GM21360 (cell line): ENCODE measurements around the gene SLC25A28.

Experiments used
- ATAC-seq: cut with Tn5 transposase; IDR thresholded peaks from one replicate; pipeline ENCODE4 v1.9.1; 2021; ENCODE audit warnings: mild to moderate bottlenecking, moderate library complexity; ENCODE audit not compliant: unreplicated experiment

The SLC25A28 gene

GRCh38 chr10:99619851-99620710, at the start of gene SLC25A28:
Gene SLC25A28, minus strand, starts transcription at chr10:99620439. Its CDS starts 104 bp downstream, at chr10:99620335.
- peak; percentile 73 for ATAC-seq

DNA sequence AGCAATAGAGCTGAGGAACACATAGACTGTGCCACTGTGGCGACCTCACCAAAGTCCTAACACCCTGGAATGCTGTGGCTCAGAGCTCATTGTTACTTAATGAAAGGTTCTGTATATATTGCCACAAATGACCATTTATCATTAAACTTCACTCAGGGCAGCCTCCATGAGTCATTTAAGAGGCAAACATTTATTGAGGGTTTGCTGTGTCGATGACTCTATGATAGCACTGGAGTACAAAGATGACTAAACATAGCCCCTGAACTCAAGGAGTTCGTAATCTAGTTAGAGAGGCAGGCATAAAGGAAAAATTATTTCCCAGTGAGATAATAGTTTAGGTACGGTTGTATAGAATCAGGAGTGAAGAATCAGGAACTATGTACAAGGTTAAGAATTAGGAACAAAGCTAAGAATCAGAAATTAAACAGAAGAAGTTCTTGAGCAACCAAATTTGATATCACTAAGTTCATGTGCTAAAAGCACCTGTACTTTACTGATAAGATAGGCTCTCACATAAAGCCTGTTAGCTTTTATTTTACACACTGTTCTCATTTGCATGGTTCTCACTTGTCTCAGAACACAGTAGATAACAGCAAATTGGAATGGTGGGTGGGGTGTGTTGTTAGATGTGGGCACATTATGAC, 47.0 kb upstream of the SLC25A28 start:
- ATAC-seq: no peak

GRCh38 chr10:99665304-99665703, 45.1 kb upstream of the SLC25A28 start:
- no peak for ATAC-seq

DNA sequence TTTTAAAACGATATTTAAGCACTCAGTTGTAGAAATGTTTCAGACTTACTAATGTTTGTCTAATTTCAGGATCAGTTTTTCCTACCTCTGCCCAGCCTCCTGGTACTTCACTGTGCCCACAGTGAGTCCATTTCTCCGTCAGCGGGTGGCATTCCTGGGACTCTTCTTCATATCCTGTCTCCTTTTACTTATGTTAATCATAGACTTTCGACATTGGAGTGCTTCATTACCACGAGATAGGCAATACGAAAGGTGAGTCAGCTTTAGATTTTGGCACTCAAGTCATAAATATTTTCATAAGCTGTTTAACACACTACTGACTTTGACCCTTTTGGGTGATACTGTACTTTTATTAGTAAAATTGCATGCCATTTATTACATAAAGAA, 41.1 kb upstream of the SLC25A28 start:
- ATAC-seq: no peak

- no peak for ATAC-seq
Observed at GRCh38 chr10:99660662-99661376, 40.6 kb upstream of the SLC25A28 start.

DNA sequence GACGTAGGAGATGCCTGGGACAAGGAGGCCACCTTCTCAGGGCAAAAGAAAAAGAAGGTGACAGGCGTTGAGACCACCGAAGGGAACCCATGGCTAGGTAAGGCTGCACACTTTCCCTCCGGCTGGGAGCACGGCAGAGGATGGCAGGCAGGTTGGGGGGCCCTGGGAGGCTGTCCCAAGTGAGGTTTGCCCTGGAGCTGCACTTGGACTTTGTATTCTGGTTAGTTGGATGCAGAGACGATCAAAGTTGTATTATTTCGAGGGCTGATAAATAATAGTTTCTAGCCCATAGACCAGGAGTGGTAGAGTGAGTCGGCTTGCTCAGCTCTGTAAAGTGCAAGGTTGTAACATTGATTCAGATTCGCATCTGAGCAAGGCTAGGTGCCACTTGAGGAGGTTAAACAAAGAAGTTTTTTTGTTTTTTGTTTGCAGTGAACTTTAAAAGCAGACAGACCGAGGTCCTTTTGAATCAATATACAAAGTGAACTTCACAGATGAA, 39.7 kb upstream of the SLC25A28 start:
- no peak for ATAC-seq

DNA sequence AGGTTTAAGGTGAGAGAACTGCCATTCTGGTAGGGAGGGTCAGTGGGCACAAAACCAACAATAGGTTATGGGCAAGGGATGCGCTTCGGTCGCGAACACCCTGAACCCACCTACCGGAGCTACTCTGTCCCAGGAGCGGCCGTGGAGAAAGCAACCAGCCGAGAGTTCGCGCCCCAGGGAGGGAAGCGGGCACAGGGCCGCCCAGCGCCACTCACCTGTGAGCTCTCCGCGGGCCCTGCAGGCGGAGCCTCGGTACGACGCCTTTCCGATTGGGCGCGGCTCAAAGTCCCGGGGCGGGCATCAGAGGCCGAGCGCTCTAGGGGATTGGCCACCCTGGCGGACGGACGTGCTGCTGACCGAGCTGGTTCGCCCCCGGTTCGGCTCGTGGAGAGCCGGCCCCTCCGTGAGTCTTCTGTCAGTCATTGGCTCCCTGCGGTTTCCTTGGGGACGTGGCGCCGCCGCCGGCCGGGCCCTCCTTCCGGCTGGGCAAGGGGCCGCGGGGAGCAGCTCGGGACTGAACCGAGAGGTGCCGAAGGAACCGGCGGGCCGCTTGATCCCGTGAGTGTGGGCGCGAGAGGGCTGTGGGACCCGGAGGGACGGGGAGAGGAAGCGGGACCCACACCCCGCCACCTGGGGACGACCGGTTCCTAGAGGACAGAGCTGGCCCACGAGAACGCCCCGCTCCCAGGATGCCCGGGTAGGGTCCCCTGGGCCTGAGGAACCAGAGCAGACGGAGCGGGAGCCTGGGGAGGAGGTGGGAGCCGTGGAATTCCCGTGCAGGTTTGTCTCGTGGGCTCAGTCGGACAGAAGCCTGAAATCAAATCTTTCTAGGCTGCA, 39.0 kb upstream of the SLC25A28 start, which contains the start of gene ENTPD7:
Gene ENTPD7 (plus strand): TSS at position 479 of the 837 bp plus-strand sequence. CDS start 448 bp downstream, outside the sequence.
- ATAC-seq: peak; percentile 99

DNA sequence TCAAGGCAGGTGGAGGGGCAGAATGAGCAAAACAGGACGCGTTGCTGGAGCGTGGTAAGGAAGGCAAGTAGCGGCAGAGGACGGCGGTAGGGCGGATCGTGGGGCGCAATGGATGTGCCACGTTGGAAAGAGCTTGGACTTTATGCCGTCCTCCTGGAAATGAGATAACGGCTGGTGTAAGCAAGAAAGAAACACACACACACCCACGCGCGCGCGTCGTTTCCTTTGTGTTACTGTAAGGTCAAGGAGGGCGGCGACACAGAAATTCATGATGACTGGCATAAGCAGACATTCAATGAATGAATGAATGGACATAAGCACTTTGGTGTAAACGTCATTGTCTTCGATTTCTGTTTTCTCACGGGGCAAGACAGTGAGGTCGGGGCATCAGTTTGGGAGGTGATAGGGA, 38.4 kb upstream of the SLC25A28 start:
- ATAC-seq: no peak

GRCh38 chr10:99656199-99657064, 36.2 kb upstream of the SLC25A28 start:
- ATAC-seq: no peak

DNA sequence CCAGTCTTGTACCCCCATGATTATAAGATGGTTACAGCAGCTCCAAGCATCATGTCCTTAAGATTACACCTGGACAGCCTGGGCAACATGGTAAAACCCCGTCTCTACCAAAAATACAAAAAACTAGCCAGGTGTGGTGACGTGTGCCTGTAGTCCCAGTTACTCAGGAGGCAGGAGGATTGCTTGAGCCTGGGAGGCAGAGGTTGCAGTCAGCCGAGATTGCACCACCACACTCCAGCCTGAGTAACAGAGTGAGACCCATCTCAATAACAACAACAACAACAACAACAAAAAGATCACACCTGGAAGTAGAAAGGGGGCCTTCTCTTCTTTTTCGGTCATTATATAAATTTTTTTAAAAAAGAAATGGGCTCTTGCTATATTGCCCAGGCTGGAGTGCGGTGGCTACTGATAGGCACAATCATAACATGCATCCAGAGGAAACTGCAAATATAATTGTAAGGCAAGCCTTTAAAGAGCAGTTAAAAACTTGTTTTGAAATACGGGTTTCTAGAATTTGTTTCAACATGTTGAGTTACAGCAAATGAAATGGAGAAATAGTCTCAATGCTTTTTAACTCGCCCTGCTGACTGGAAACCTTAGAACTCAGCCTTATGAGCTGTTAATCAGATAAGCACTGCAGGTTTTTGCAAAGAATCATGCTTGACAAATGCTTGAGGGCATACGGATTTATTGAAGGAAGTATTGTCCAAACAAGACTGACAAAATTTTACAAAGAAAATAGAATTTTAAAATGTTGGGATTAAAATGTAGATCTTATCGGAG, 34.3 kb upstream of the SLC25A28 start:
- ATAC-seq: no peak

DNA sequence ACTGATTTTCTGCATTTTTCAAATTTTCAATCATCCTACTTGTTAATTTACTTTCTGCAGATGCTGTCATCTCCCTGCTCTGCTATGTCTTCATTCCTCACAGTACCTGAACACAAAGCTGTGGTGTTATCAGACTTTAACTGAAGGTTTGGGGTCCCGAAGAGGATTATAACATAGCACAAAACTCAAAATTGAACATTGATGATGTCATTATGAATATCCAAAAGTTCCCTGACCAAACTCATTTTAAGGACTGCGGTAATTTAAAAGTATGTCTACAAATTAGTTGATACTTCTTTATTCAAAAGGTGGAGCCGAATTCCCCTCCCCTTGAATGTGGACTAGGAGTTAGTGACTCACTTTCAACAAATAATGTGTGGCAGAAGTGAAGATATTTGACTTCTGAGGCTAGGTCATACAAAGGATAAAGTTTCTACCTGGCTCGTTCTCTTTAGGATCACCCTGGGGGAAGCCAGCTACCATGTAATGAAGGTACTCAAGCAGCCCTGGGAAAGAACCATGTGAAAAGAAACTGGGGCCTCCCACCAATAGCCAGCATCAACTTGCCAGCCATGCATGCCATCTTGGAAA, 32.7 kb upstream of the SLC25A28 start:
- no peak for ATAC-seq

DNA sequence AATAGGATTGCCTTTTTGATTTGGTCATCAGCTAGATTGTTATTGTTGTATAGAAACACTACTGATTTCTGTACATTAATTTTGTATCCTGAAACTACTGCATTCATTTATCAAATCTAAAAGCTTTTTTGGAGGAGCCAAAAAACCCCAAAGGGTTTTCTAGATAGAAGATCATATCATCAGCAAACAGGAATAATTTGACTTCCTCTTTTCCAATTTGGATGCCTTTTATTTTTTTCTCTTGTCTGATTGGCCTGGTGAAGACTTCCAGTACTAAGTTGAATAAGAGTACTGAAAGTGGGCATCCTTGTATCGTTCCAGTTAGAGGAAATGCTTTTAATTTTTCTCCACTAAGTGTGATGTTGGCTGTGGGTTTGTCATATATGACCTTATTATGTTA, 28.5 kb upstream of the SLC25A28 start:
- ATAC-seq: no peak

- ATAC-seq: no peak
Observed at GRCh38 chr10:99647601-99648151, 27.4 kb upstream of the SLC25A28 start.

- ATAC-seq: no peak
Observed at GRCh38 chr10:99633832-99634231, 13.6 kb upstream of the SLC25A28 start.

GRCh38 chr10:99631496-99631895, 11.3 kb upstream of the SLC25A28 start:
- ATAC-seq: no peak

- no peak for ATAC-seq
Observed at GRCh38 chr10:99630991-99631390, 10.8 kb upstream of the SLC25A28 start.

- ATAC-seq: no peak
Observed at GRCh38 chr10:99630433-99630832, 10.2 kb upstream of the SLC25A28 start.

DNA sequence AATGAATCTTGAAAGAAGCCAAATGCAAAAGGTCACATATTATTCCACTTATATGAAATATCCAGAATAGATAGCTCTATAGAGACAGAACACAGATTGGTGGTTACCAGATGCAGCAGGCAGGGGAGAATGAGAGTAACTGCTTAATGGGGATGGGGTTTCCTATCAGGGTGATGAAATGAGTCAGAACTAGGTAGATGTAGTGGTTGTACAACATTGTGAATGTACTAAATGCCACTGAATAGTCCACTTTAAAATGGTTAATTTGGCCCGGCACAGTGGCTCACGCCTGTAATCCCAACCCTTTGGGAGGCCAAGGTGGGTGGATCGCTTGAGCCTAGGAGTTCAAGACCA, 9.4 kb upstream of the SLC25A28 start:
- peak; percentile 64 for ATAC-seq
